Peyer's patch (tissue), 4 donors: ENCODE data around the gene LAMC1.

Source experiments
- CTCF ChIP-seq, 6 experiments: fragments of 450-650 bp in 4 of 6; fragments of 200-600 bp in 2 of 6; sonication (generic) in 1 of 6; IDR thresholded peaks; one replicate each; pipeline ENCODE4 v1.5.1; 2017 to 2019; ENCODE audit warnings: antibody characterized with exemption in 6 of 6, mild to moderate bottlenecking in 3 of 6, moderate library complexity in 1 of 6
- POLR2A ChIP-seq, 2 donors: fragments of 450-650 bp; IDR thresholded peaks; one replicate each; pipeline ENCODE4 v1.5.1; 2017; ENCODE audit warnings: antibody characterized with exemption in 2 of 2, mild to moderate bottlenecking in 2 of 2, moderate library complexity in 2 of 2

GRCh38 chr1:183040547-183040971, 17.3 kb downstream of the LAMC1 start:
- TF ChIP-seq CTCF (IDR thresholded peaks at IDR 0.05) (no peak), POLR2A (IDR thresholded peaks at IDR 0.05) (no peak)
